Activated naive CD8-positive, alpha-beta T cell (primary cell): ENCODE data around the gene UBE2Q1.

Source experiments
- H3K27ac Mint-ChIP-seq: one replicate; pipeline ENCODE4 v1.8.0; 2021; ENCODE audit warnings: mixed read lengths
- H3K27me3 Mint-ChIP-seq: one replicate; pipeline ENCODE4 v1.8.0; 2021; ENCODE audit warnings: mixed read lengths
- H3K36me3 Mint-ChIP-seq: one replicate; pipeline ENCODE4 v1.8.0; 2021; ENCODE audit warnings: mixed read lengths
- H3K4me1 Mint-ChIP-seq: one replicate; pipeline ENCODE4 v1.8.0; 2021; ENCODE audit warnings: low read depth, mixed read lengths
- H3K4me3 Mint-ChIP-seq: one replicate; pipeline ENCODE4 v1.8.0; 2021; ENCODE audit warnings: mild to moderate bottlenecking, mixed read lengths
- H3K9me3 Mint-ChIP-seq: one replicate; pipeline ENCODE4 v1.8.0; 2021; ENCODE audit warnings: low read depth, mixed read lengths

Gene UBE2Q1

GRCh38 chr1:154519591-154519991, 38.9 kb downstream of the UBE2Q1 start:
- no peak overlapping the region for H3K27ac Mint-ChIP-seq
- H3K9me3 Mint-ChIP-seq, result no peaks in the 10 kb centered on the region
- no peak overlapping the region for H3K4me3 Mint-ChIP-seq
- peaks cover 13% of the 10 kb centered on the region for H3K27me3 Mint-ChIP-seq
- H3K36me3 Mint-ChIP-seq, result no peaks in the 10 kb centered on the region
- no peaks in the 10 kb centered on the region for H3K4me1 Mint-ChIP-seq

GRCh38 chr1:154517661-154518060, 40.8 kb downstream of the UBE2Q1 start:
- Mint-ChIP-seq H3K9me3 (no peaks in the 10 kb centered on the region), H3K4me3 (no peak overlapping the region), H3K27me3 (peaks cover 7% of the 10 kb centered on the region), H3K27ac (no peak overlapping the region), H3K36me3 (no peaks in the 10 kb centered on the region), H3K4me1 (no peaks in the 10 kb centered on the region)

GRCh38 chr1:154514066-154514553, 44.4 kb downstream of the UBE2Q1 start:
- H3K27me3 Mint-ChIP-seq, result peaks cover 5% of the 10 kb centered on the region
- H3K4me3 Mint-ChIP-seq, result no peak overlapping the region
- H3K4me1 Mint-ChIP-seq, result no peaks in the 10 kb centered on the region
- no peaks in the 10 kb centered on the region for H3K36me3 Mint-ChIP-seq
- no peaks in the 10 kb centered on the region for H3K9me3 Mint-ChIP-seq
- no peak overlapping the region for H3K27ac Mint-ChIP-seq

GRCh38 chr1:154512760-154513159, 45.7 kb downstream of the UBE2Q1 start:
- no peak overlapping the region for H3K27ac Mint-ChIP-seq
- no peaks in the 10 kb centered on the region for H3K36me3 Mint-ChIP-seq
- no peaks in the 10 kb centered on the region for H3K9me3 Mint-ChIP-seq
- H3K27me3 Mint-ChIP-seq, result peaks cover 7% of the 10 kb centered on the region
- no peak overlapping the region for H3K4me3 Mint-ChIP-seq
- H3K4me1 Mint-ChIP-seq, result no peaks in the 10 kb centered on the region

GRCh38 chr1:154503898-154504297, 54.6 kb downstream of the UBE2Q1 start:
- Mint-ChIP-seq H3K27ac (no peak overlapping the region), H3K4me1 (peaks cover 3% of the 10 kb centered on the region), H3K27me3 (peaks cover 33% of the 10 kb centered on the region), H3K36me3 (peaks cover 8% of the 10 kb centered on the region), H3K4me3 (peak overlapping the region; percentile 40), H3K9me3 (no peaks in the 10 kb centered on the region)

- Mint-ChIP-seq H3K9me3 (no peaks in the 10 kb centered on the region), H3K27ac (no peak overlapping the region), H3K4me3 (peak overlapping the region; percentile 74), H3K27me3 (peaks cover 31% of the 10 kb centered on the region), H3K36me3 (peaks cover 8% of the 10 kb centered on the region), H3K4me1 (peaks cover 3% of the 10 kb centered on the region)
These were observed 55.7 kb downstream of the UBE2Q1 start for GRCh38 chr1:154502744-154503115.

GRCh38 chr1:154502066-154502743, 56.3 kb downstream of the UBE2Q1 start, which contains the start of the genes SHE and TDRD10:
SHE (minus strand) TSS chr1:154502412; CDS start chr1:154502026, 386 bp downstream.
TDRD10 (plus strand) TSS chr1:154502219; CDS start chr1:154506904, 4,685 bp downstream.
- Mint-ChIP-seq H3K36me3 (peaks cover 8% of the 10 kb centered on the region), H3K4me3 (peak within 1 kb of the TSS; percentile 78), H3K4me1 (peaks cover 4% of the 10 kb centered on the region), H3K27ac (no peak within 1 kb of the TSS), H3K9me3 (no peaks in the 10 kb centered on the region), H3K27me3 (peaks cover 26% of the 10 kb centered on the region)

- peaks cover 8% of the 10 kb centered on the region for H3K36me3 Mint-ChIP-seq
- no peaks in the 10 kb centered on the region for H3K9me3 Mint-ChIP-seq
- H3K27ac Mint-ChIP-seq, result no peak overlapping the region
- peaks cover 11% of the 10 kb centered on the region for H3K4me1 Mint-ChIP-seq
- H3K27me3 Mint-ChIP-seq, result peaks cover 26% of the 10 kb centered on the region
- peak overlapping the region; percentile 78 for H3K4me3 Mint-ChIP-seq
These were observed 56.9 kb downstream of the UBE2Q1 start for GRCh38 chr1:154501423-154502065.

GRCh38 chr1:154500533-154500932, 57.9 kb downstream of the UBE2Q1 start:
- Mint-ChIP-seq H3K9me3 (no peaks in the 10 kb centered on the region), H3K36me3 (peaks cover 8% of the 10 kb centered on the region), H3K27ac (no peak overlapping the region), H3K4me3 (peak overlapping the region; percentile 40), H3K4me1 (peaks cover 17% of the 10 kb centered on the region), H3K27me3 (peaks cover 26% of the 10 kb centered on the region)

GRCh38 chr1:154499446-154499845, 59.0 kb downstream of the UBE2Q1 start:
- H3K4me3 Mint-ChIP-seq, result no peak overlapping the region
- no peak overlapping the region for H3K27ac Mint-ChIP-seq
- no peaks in the 10 kb centered on the region for H3K9me3 Mint-ChIP-seq
- peaks cover 8% of the 10 kb centered on the region for H3K36me3 Mint-ChIP-seq
- H3K4me1 Mint-ChIP-seq, result peaks cover 18% of the 10 kb centered on the region
- peaks cover 19% of the 10 kb centered on the region for H3K27me3 Mint-ChIP-seq
